Fibroblast of lung (primary cell): ENCODE results near the gene CTLA4. TPM values are rescaled to one million over a fixed set of nuclear protein-coding genes. Genes with fewer than 3 reads are reported as not detected.

Experiments used
- DNase-seq, 2 donors: peaks; one replicate each; pipeline versions ENCODE4 v3.0.0 to v3.0.0-alpha.2; 2010; ENCODE audit warnings: low read depth in 2 of 2
- H2AFZ ChIP-seq: 2 replicates; pipeline ENCODE4 v1.5.1; 2012; ENCODE audit warnings: low read length, control low read depth, inconsistent platforms
- H3K27ac ChIP-seq: 2 replicates; pipeline ENCODE4 v1.5.1; 2011; ENCODE audit warnings: low read length, control low read depth; ENCODE audit not compliant: insufficient read depth
- H3K27me3 ChIP-seq: 2 replicates; pipeline ENCODE4 v1.5.1; 2011; ENCODE audit warnings: mild to moderate bottlenecking, low read length; ENCODE audit not compliant: control insufficient read depth, insufficient read depth
- H3K36me3 ChIP-seq: 2 replicates; pipeline ENCODE4 v1.5.1; 2011; ENCODE audit warnings: low read length; ENCODE audit not compliant: control insufficient read depth, insufficient read depth
- H3K4me1 ChIP-seq: 2 replicates; pipeline ENCODE4 v1.5.1; 2011; ENCODE audit warnings: low read length; ENCODE audit not compliant: control insufficient read depth, insufficient read depth; ENCODE audit errors: extremely low read depth
- H3K4me2 ChIP-seq: 2 replicates; pipeline ENCODE4 v1.5.1; 2011; ENCODE audit warnings: low read length, control low read depth; ENCODE audit not compliant: insufficient read depth; ENCODE audit errors: extremely low read depth
- H3K4me3 ChIP-seq, 4 experiments: fragments of 200-600 bp in 1 of 4; sonication (generic) in 1 of 4; replicated peaks in 1 of 4; 2 replicates each; pipeline ENCODE4 v1.5.1; 2011 to 2016; ENCODE audit warnings: low read length in 4 of 4, low read depth in 3 of 4, mild to moderate bottlenecking in 3 of 4, control low read depth in 2 of 4, inconsistent platforms in 1 of 4, mixed read lengths in 1 of 4; ENCODE audit not compliant: insufficient read depth in 1 of 4; ENCODE audit errors: control extremely low read depth in 1 of 4
- H3K79me2 ChIP-seq: 2 replicates; pipeline ENCODE4 v1.5.1; 2012; ENCODE audit warnings: mild to moderate bottlenecking, low read length, inconsistent platforms; ENCODE audit not compliant: control insufficient read depth, insufficient read depth
- H3K9ac ChIP-seq: 2 replicates; pipeline ENCODE4 v1.5.1; 2011; ENCODE audit warnings: mild to moderate bottlenecking, low read length, control low read depth; ENCODE audit not compliant: insufficient read depth
- H3K9me3 ChIP-seq: 2 replicates; pipeline ENCODE4 v1.5.1; 2012; ENCODE audit warnings: low read depth, low read length; ENCODE audit not compliant: control insufficient read depth, insufficient read depth
- H4K20me1 ChIP-seq: 2 replicates; pipeline ENCODE4 v1.5.1; 2011; ENCODE audit warnings: low read length; ENCODE audit not compliant: control insufficient read depth, insufficient read depth; ENCODE audit errors: extremely low read depth
- CTCF ChIP-seq, 2 donors: IDR thresholded peaks in 1 of 2; conservative IDR thresholded peaks in 1 of 2; 1 replicate in 1 of 2; 2 replicates in 1 of 2; pipeline ENCODE4 v1.5.1; 2011 to 2012; ENCODE audit warnings: low read length in 2 of 2, control low read depth in 1 of 2, inconsistent platforms in 1 of 2, low read depth in 1 of 2, mild to moderate bottlenecking in 1 of 2
- EZH2 ChIP-seq: IDR thresholded peaks from 2 replicates; pipeline ENCODE4 v1.5.1; 2012; ENCODE audit warnings: low read length, control low read depth, mild to moderate bottlenecking; ENCODE audit errors: missing control alignments
- polyA plus RNA-seq, 2 donors: library from polyadenylated mRNA; depleted of rRNA in 1 of 2; stranded (reverse) in 1 of 2; unstranded in 1 of 2; fragments of >200 nt; gene quantifications; 2 replicates each; pipeline ENCODE4 v1.2.1, GENCODE V29; 2011 to 2012; ENCODE audit warnings: missing spikeins in 1 of 2
- total RNA-seq: library from RNA; depleted of rRNA; stranded (reverse); fragments of >200 nt; gene quantifications from 2 replicates; pipeline ENCODE4 v1.2.1, GENCODE V29; 2014

The CTLA4 gene
- total and polyA plus RNA-seq, 2 donors (not counting 1 experiment from before 2014, with no cell fraction given) = not detected

GRCh38 chr2:203870481-203870880 is 2.9 kb downstream of the CTLA4 start:
- Histone ChIP-seq H3K9me3 (no peaks in the 10 kb centered on the region), H3K4me3 (no peak overlapping the region), H2AFZ (no peak overlapping the region), H3K4me1 (no peaks in the 10 kb centered on the region), H4K20me1 (no peaks in the 10 kb centered on the region), H3K36me3 (no peaks in the 10 kb centered on the region), H3K79me2 (no peaks in the 10 kb centered on the region), H3K27me3 (peaks cover 9% of the 10 kb centered on the region), H3K4me2 (no peak overlapping the region), H3K27ac (no peak overlapping the region), H3K9ac (no peak overlapping the region)
- TF ChIP-seq CTCF (conservative IDR thresholded peaks at IDR 0.05 in 1 of 2, IDR thresholded peaks at IDR 0.05 in 1 of 2; ENCODE audit: low read depth in 1 of 2, low read length in 2 of 2) (no peak), EZH2 (no peak)
- DNase-seq = no peak

GRCh38 chr2:203870941-203871340 is 3.4 kb downstream of the CTLA4 start:
- H3K9ac ChIP-seq = no peak overlapping the region
- no peaks in the 10 kb centered on the region for H3K36me3 ChIP-seq
- no peaks in the 10 kb centered on the region for H3K79me2 ChIP-seq
- no peak overlapping the region for H3K27ac ChIP-seq
- TF ChIP-seq CTCF (conservative IDR thresholded peaks at IDR 0.05 in 1 of 2, IDR thresholded peaks at IDR 0.05 in 1 of 2; ENCODE audit: low read depth in 1 of 2, low read length in 2 of 2) (no peak), EZH2 (no peak)
- H3K4me2 ChIP-seq = no peak overlapping the region
- no peaks in the 10 kb centered on the region for H4K20me1 ChIP-seq
- DNase-seq = no peak
- no peak overlapping the region for H3K4me3 ChIP-seq
- H3K9me3 ChIP-seq = no peaks in the 10 kb centered on the region
- no peak overlapping the region for H2AFZ ChIP-seq
- no peaks in the 10 kb centered on the region for H3K4me1 ChIP-seq
- peaks cover 9% of the 10 kb centered on the region for H3K27me3 ChIP-seq

GRCh38 chr2:203871371-203871983 is 3.9 kb downstream of the CTLA4 start:
- H3K27ac ChIP-seq = no peak overlapping the region
- H3K4me3 ChIP-seq = no peak overlapping the region
- DNase-seq = no peak
- no peak overlapping the region for H3K9ac ChIP-seq
- H4K20me1 ChIP-seq = no peaks in the 10 kb centered on the region
- no peak overlapping the region for H3K4me2 ChIP-seq
- H3K79me2 ChIP-seq = no peaks in the 10 kb centered on the region
- H3K9me3 ChIP-seq = no peaks in the 10 kb centered on the region
- H2AFZ ChIP-seq = no peak overlapping the region
- H3K27me3 ChIP-seq = peaks cover 8% of the 10 kb centered on the region
- TF ChIP-seq EZH2 (no peak), CTCF (conservative IDR thresholded peaks at IDR 0.05 in 1 of 2, IDR thresholded peaks at IDR 0.05 in 1 of 2; ENCODE audit: low read depth in 1 of 2, low read length in 2 of 2) (no peak)
- no peaks in the 10 kb centered on the region for H3K4me1 ChIP-seq
- H3K36me3 ChIP-seq = no peaks in the 10 kb centered on the region
